Loucy (cell line): Measurements from ENCODE around the gene SYT9.

Experiments
- EZH2phosphoT487 ChIP-seq: fragments of 200-600 bp; IDR thresholded peaks from 2 replicates; pipeline ENCODE4 v1.6.1; 2018; ENCODE audit warnings: antibody characterized with exemption, mild to moderate bottlenecking, moderate library complexity, borderline replicate concordance
- TF ChIP-seq, protein P1 (sequence below): fragments of 200-600 bp; sonication (generic); conservative IDR thresholded peaks from 2 replicates; pipeline ENCODE4 v1.5.1; 2014; ENCODE audit warnings: mild to moderate bottlenecking, antibody characterized with exemption, low read length

DNA sequence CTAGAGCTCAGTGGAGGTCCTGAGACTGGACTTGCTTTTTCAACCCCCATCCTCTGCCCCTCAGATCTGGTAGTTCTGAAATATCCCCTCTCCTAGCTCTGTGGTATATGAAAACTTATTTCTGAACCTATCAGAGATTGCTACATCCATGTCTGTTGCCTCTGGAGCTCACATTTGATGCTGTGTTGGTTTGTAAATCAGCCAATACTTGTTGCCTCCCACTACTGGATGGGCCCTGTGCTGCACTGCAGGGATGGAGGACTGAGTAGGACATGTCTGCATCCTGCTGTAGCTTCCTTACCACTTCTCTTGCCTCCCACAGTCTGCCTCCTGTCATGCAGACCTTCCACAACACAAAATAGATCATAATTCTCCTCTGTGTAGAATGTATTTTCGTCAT lies 238.8 kb downstream of the SYT9 start:
- TF ChIP-seq, protein P1, sequence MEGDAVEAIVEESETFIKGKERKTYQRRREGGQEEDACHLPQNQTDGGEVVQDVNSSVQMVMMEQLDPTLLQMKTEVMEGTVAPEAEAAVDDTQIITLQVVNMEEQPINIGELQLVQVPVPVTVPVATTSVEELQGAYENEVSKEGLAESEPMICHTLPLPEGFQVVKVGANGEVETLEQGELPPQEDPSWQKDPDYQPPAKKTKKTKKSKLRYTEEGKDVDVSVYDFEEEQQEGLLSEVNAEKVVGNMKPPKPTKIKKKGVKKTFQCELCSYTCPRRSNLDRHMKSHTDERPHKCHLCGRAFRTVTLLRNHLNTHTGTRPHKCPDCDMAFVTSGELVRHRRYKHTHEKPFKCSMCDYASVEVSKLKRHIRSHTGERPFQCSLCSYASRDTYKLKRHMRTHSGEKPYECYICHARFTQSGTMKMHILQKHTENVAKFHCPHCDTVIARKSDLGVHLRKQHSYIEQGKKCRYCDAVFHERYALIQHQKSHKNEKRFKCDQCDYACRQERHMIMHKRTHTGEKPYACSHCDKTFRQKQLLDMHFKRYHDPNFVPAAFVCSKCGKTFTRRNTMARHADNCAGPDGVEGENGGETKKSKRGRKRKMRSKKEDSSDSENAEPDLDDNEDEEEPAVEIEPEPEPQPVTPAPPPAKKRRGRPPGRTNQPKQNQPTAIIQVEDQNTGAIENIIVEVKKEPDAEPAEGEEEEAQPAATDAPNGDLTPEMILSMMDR, result no peak
- TF ChIP-seq EZH2phosphoT487, result no peak
